ENCODE measurements around the gene TPD52L1.

TPD52L1 gene

GRCh38 chr6:125252891-125253290 lies 99.3 kb downstream of the TPD52L1 start:
- Mint-ChIP-seq H3K27ac (no peak overlapping the region), H3K9me3 (no peaks in the 10 kb centered on the region), H3K4me3 (no peak overlapping the region), H3K27me3 (peaks cover 3% of the 10 kb centered on the region), H3K36me3 (no peaks in the 10 kb centered on the region), H3K4me1 (no peaks in the 10 kb centered on the region)

- Mint-ChIP-seq H3K4me1 (no peaks in the 10 kb centered on the region), H3K27ac (no peak overlapping the region), H3K4me3 (no peak overlapping the region), H3K27me3 (no peaks in the 10 kb centered on the region), H3K36me3 (no peaks in the 10 kb centered on the region), H3K9me3 (no peaks in the 10 kb centered on the region)
These were observed 100.3 kb downstream of the TPD52L1 start for GRCh38 chr6:125253881-125254280.

GRCh38 chr6:125254321-125254720 lies 100.7 kb downstream of the TPD52L1 start:
- Mint-ChIP-seq H3K36me3 (no peaks in the 10 kb centered on the region), H3K27me3 (no peaks in the 10 kb centered on the region), H3K27ac (no peak overlapping the region), H3K4me1 (no peaks in the 10 kb centered on the region), H3K9me3 (no peaks in the 10 kb centered on the region), H3K4me3 (no peak overlapping the region)

- Mint-ChIP-seq H3K27ac (no peak overlapping the region), H3K4me1 (no peaks in the 10 kb centered on the region), H3K36me3 (no peaks in the 10 kb centered on the region), H3K27me3 (no peaks in the 10 kb centered on the region), H3K4me3 (no peak overlapping the region), H3K9me3 (no peaks in the 10 kb centered on the region)
These were observed 101.6 kb downstream of the TPD52L1 start for GRCh38 chr6:125255201-125255600.

- Mint-ChIP-seq H3K36me3 (no peaks in the 10 kb centered on the region), H3K4me3 (no peak overlapping the region), H3K4me1 (no peaks in the 10 kb centered on the region), H3K27ac (no peak overlapping the region), H3K27me3 (no peaks in the 10 kb centered on the region), H3K9me3 (no peaks in the 10 kb centered on the region)
These were observed 103.8 kb downstream of the TPD52L1 start for GRCh38 chr6:125257351-125257750.

GRCh38 chr6:125258651-125259353 lies 105.2 kb downstream of the TPD52L1 start:
- H3K36me3 Mint-ChIP-seq: no peaks in the 10 kb centered on the region
- H3K4me3 Mint-ChIP-seq: no peak overlapping the region

GRCh38 chr6:125259354-125259736 lies 105.8 kb downstream of the TPD52L1 start:
- H3K4me1 Mint-ChIP-seq: no peaks in the 10 kb centered on the region
- no peak overlapping the region for H3K4me3 Mint-ChIP-seq
- no peaks in the 10 kb centered on the region for H3K9me3 Mint-ChIP-seq
- H3K27ac Mint-ChIP-seq: no peak overlapping the region
- H3K36me3 Mint-ChIP-seq: no peaks in the 10 kb centered on the region
- no peaks in the 10 kb centered on the region for H3K27me3 Mint-ChIP-seq

More at GRCh38 chr6:125258651-125259353, 105.2 kb downstream of the TPD52L1 start:
- no peaks in the 10 kb centered on the region for H3K9me3 Mint-ChIP-seq
- no peaks in the 10 kb centered on the region for H3K4me1 Mint-ChIP-seq
- H3K27ac Mint-ChIP-seq: no peak overlapping the region
- H3K27me3 Mint-ChIP-seq: no peaks in the 10 kb centered on the region

GRCh38 chr6:125262016-125263013 lies 108.7 kb downstream of the TPD52L1 start:
- Mint-ChIP-seq H3K9me3 (no peaks in the 10 kb centered on the region), H3K4me1 (no peaks in the 10 kb centered on the region), H3K27ac (no peak overlapping the region), H3K36me3 (no peaks in the 10 kb centered on the region), H3K27me3 (no peaks in the 10 kb centered on the region), H3K4me3 (no peak overlapping the region)

GRCh38 chr6:125264476-125264875 lies 110.9 kb downstream of the TPD52L1 start:
- Mint-ChIP-seq H3K4me3 (no peak overlapping the region), H3K4me1 (no peaks in the 10 kb centered on the region), H3K36me3 (no peaks in the 10 kb centered on the region), H3K27me3 (no peaks in the 10 kb centered on the region), H3K9me3 (no peaks in the 10 kb centered on the region), H3K27ac (no peak overlapping the region)

- Mint-ChIP-seq H3K4me1 (no peaks in the 10 kb centered on the region), H3K36me3 (peaks cover 4% of the 10 kb centered on the region), H3K27ac (no peak overlapping the region), H3K27me3 (no peaks in the 10 kb centered on the region), H3K9me3 (no peaks in the 10 kb centered on the region), H3K4me3 (no peak overlapping the region)
These were observed 114.4 kb downstream of the TPD52L1 start for GRCh38 chr6:125267806-125268523.

GRCh38 chr6:125268765-125269164 lies 115.2 kb downstream of the TPD52L1 start:
- Mint-ChIP-seq H3K4me1 (no peaks in the 10 kb centered on the region), H3K4me3 (no peak overlapping the region), H3K27ac (no peak overlapping the region), H3K36me3 (peaks cover 4% of the 10 kb centered on the region), H3K9me3 (no peaks in the 10 kb centered on the region), H3K27me3 (no peaks in the 10 kb centered on the region)

GRCh38 chr6:125269328-125269985 lies 115.9 kb downstream of the TPD52L1 start:
- no peaks in the 10 kb centered on the region for H3K27me3 Mint-ChIP-seq
- no peak overlapping the region for H3K27ac Mint-ChIP-seq
- H3K4me1 Mint-ChIP-seq: no peaks in the 10 kb centered on the region
- H3K4me3 Mint-ChIP-seq: no peak overlapping the region
- H3K36me3 Mint-ChIP-seq: peaks cover 7% of the 10 kb centered on the region
- no peaks in the 10 kb centered on the region for H3K9me3 Mint-ChIP-seq

GRCh38 chr6:125270380-125270779 lies 116.8 kb downstream of the TPD52L1 start:
- Mint-ChIP-seq H3K9me3 (no peaks in the 10 kb centered on the region), H3K4me1 (peaks cover 5% of the 10 kb centered on the region), H3K27ac (no peak overlapping the region), H3K27me3 (no peaks in the 10 kb centered on the region), H3K4me3 (no peak overlapping the region), H3K36me3 (peaks cover 8% of the 10 kb centered on the region)

- H3K27ac Mint-ChIP-seq: no peak overlapping the region
- no peak overlapping the region for H3K4me3 Mint-ChIP-seq
- H3K36me3 Mint-ChIP-seq: peaks cover 16% of the 10 kb centered on the region
- no peaks in the 10 kb centered on the region for H3K27me3 Mint-ChIP-seq
- peaks cover 14% of the 10 kb centered on the region for H3K4me1 Mint-ChIP-seq
- H3K9me3 Mint-ChIP-seq: no peaks in the 10 kb centered on the region
These were observed 118.0 kb downstream of the TPD52L1 start for GRCh38 chr6:125271486-125272159.

GRCh38 chr6:125273251-125273650 lies 119.7 kb downstream of the TPD52L1 start:
- Mint-ChIP-seq H3K27me3 (no peaks in the 10 kb centered on the region), H3K4me3 (no peak overlapping the region), H3K4me1 (peaks cover 22% of the 10 kb centered on the region), H3K27ac (no peak overlapping the region), H3K9me3 (no peaks in the 10 kb centered on the region), H3K36me3 (peaks cover 17% of the 10 kb centered on the region)

All from activated naive CD4-positive, alpha-beta T cell treated with anti-CD3 and anti-CD28 coated beads, Interleukin-2, amount 50 U/mL, for 24 hours (primary cell).